Left hindlimb (tissue), 1 donor: ENCODE data around the gene FBXO46.
A peak's percentile ranks its signal among the peaks of the same experiment; 100 is the strongest.

Experiments
- DNase-seq: peaks from one replicate; pipeline ENCODE4 v3.0.0-alpha.2; 2018

FBXO46 gene

GRCh38 chr19:45730368-45731288, at the start of gene FBXO46:
Gene FBXO46 (minus strand): TSS chr19:45730896. CDS start chr19:45713495, 17,401 bp downstream.
- DNase-seq, result peak; percentile 98

- DNase-seq, result peak; percentile 27
Measured at GRCh38 chr19:45780146-45780447, 49.4 kb upstream of the FBXO46 start.

- peak; percentile 81 for DNase-seq
Measured at GRCh38 chr19:45779231-45780145, 48.8 kb upstream of the FBXO46 start.

- peak; percentile 35 for DNase-seq
Measured at GRCh38 chr19:45778010-45778661, 47.4 kb upstream of the FBXO46 start.

- peak; percentile 27 for DNase-seq
Measured at GRCh38 chr19:45777395-45777961, 46.8 kb upstream of the FBXO46 start.

- no peak for DNase-seq
Measured at GRCh38 chr19:45774765-45775164, 44.1 kb upstream of the FBXO46 start.

GRCh38 chr19:45773384-45773783, 42.7 kb upstream of the FBXO46 start:
- no peak for DNase-seq

GRCh38 chr19:45772912-45773311, 42.2 kb upstream of the FBXO46 start:
- no peak for DNase-seq

GRCh38 chr19:45772130-45772840, 41.6 kb upstream of the FBXO46 start:
- no peak for DNase-seq

GRCh38 chr19:45771311-45771933, 40.7 kb upstream of the FBXO46 start:
- no peak for DNase-seq

GRCh38 chr19:45770192-45771101, 39.8 kb upstream of the FBXO46 start:
- peak; percentile 98 for DNase-seq

GRCh38 chr19:45769821-45770191, 39.1 kb upstream of the FBXO46 start:
- no peak for DNase-seq

GRCh38 chr19:45768984-45769782, 38.5 kb upstream of the FBXO46 start, which contains the start of gene SIX5:
Gene SIX5 (minus strand): TSS chr19:45769252. CDS start chr19:45768844, 408 bp downstream.
- DNase-seq, result peak; percentile 99

GRCh38 chr19:45768655-45768983, 37.9 kb upstream of the FBXO46 start:
- DNase-seq, result peak; percentile 83

- DNase-seq, result peak; percentile 86
Measured at GRCh38 chr19:45767881-45768654, 37.4 kb upstream of the FBXO46 start.

- peak; percentile 89 for DNase-seq
Measured at GRCh38 chr19:45767410-45767880, 36.7 kb upstream of the FBXO46 start.

- DNase-seq, result peak; percentile 64
Measured at GRCh38 chr19:45766869-45767346, 36.2 kb upstream of the FBXO46 start.

- DNase-seq, result peak; percentile 49
Measured at GRCh38 chr19:45766296-45766868, 35.7 kb upstream of the FBXO46 start.
